Measurements from ENCODE around the gene INPP5B.

GRCh38 chr1:37888022-37888700 is 58.7 kb downstream of the INPP5B start:
- TF ChIP-seq, protein P1, sequence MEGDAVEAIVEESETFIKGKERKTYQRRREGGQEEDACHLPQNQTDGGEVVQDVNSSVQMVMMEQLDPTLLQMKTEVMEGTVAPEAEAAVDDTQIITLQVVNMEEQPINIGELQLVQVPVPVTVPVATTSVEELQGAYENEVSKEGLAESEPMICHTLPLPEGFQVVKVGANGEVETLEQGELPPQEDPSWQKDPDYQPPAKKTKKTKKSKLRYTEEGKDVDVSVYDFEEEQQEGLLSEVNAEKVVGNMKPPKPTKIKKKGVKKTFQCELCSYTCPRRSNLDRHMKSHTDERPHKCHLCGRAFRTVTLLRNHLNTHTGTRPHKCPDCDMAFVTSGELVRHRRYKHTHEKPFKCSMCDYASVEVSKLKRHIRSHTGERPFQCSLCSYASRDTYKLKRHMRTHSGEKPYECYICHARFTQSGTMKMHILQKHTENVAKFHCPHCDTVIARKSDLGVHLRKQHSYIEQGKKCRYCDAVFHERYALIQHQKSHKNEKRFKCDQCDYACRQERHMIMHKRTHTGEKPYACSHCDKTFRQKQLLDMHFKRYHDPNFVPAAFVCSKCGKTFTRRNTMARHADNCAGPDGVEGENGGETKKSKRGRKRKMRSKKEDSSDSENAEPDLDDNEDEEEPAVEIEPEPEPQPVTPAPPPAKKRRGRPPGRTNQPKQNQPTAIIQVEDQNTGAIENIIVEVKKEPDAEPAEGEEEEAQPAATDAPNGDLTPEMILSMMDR (conservative IDR thresholded peaks at IDR 0.05 in 1 of 2, IDR thresholded peaks at IDR 0.05 in 1 of 2; ENCODE audit: low read depth in 1 of 2, low read length in 2 of 2) = no peak
- no peak for TF ChIP-seq EZH2 (IDR thresholded peaks at IDR 0.05; ENCODE audit: low read length, missing control alignments)
